Activated gamma-delta T cell treated with Interleukin-2 at 50 U/mL for 16 hours (primary cell): ENCODE data around the gene RALGPS2.

Source experiments
- DNase-seq: peaks from one replicate; pipeline ENCODE4 v3.0.0-alpha.2; 2020

The RALGPS2 gene

DNA sequence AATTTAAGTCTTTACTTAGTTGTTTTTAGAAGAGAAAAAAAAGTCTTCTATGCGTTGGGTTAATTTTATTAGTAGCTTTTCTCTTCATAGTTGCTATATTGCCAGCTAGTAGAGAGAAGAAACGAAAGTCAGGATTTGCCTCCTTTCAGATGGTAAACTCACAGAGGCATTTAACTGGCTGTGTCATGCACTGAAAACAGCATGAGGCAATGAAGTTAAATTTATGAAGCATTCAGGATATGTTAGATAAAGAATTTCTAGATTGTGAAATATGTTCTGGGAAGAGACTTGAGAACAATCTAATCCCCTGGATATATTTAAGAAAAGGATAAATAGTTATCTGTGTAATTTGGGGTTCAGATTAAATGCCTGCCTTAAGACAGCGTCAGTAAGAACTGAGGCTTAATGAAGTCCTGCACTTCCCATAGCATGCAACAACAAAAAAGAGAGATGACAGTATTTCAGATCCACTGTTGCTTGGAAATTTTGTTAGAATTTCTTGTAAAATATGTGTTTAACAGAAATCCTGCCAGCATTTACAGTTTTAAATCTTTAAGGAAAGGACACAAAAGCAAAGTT, 144.2 kb downstream of the RALGPS2 start:
- DNase-seq, result no peak

DNA sequence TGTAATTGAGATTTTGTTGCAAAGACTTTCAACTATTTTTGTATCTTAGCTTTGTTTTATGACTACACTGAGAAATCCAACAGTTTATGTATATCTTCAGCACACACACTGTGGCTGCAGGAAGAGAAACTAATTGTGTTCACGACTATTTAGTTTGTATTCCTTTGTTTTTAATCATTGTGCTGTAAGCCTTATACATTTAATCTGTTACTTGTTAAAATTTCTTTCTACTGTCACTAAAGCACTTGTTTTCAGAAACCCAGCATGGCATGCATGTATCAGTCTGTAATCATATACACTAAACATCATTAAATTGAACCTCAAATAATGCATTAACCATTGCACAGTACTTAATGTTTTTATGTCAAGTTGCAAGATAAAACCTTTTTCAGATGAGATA, 145.2 kb downstream of the RALGPS2 start:
- no peak for DNase-seq

DNA sequence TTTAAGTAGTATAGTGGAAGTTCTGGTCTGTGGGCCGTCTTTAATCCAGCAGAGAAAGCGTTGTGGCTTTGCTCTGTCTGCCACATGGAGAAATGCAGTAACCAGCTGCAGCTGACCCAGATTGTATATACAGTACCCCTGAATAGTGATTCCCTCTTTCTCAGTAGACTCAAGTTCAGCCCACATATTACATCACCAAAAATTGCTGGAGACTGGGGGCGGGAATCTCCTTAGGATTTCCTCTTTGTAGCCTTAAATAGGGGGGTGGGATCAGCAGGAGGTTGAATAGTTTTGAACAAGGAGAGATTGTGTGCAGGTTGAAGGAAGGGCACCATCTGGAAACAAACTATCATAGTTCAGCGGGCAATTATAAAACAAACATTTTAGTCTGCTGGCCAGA, 145.9 kb downstream of the RALGPS2 start, which contains the start of gene ANGPTL1:
TSS of gene ANGPTL1 (minus strand) at position 134 of the 400 bp plus-strand sequence. CDS start 5,301 bp downstream, outside the sequence.
- no peak for DNase-seq

DNA sequence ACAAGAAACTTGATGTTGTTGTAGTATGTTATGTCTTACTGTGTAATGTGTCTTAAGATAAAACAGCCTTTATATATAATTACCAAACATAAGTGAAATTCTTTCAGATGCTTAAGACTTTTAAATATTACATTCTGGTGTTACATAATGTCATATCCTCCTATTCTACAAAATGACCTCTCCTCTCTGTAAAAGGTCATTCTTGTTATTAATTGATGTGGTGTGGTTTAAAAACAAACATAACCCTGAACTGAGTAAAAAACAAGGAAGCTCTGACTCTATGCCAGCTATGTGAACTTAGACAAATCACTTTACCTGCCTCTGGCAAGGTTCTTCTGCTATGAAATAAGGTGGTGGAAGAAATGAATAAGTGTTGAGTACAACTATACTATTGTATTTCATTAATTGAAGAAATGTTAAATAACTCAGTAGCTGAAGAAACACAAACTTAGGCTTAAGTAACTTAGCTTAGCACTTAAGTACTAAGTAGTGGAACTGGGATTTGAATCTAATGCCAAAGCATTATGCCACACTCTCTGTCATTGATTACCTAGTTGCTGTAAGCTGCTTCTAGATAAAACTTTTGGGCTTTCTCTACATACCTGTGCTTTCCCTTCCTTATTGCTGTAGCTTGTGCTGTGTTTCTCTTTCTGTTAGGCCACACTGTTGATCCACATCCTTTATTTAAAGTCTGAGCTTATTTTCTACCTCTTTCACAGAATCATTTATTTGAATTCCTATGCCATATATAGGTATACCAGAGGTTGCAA, 146.7 kb downstream of the RALGPS2 start:
- DNase-seq, result no peak

DNA sequence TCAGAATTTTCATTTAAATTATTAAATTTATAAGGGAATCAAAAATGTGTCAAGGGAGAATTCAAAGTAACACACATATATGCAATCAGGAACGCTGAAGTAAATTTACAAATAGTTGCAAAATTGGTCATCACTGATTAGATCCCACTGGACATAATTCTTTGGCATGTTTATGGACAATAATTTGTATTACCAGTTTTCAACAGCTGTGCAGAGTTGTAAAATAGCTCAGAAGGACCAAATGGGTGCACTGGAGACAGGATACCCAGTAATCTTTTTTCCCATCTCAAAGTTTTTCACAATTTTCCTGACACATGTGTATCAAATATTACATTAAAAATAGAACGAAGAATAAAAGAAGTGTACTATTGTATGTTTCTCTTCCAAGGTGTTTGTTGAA, 149.9 kb downstream of the RALGPS2 start:
- no peak for DNase-seq

DNA sequence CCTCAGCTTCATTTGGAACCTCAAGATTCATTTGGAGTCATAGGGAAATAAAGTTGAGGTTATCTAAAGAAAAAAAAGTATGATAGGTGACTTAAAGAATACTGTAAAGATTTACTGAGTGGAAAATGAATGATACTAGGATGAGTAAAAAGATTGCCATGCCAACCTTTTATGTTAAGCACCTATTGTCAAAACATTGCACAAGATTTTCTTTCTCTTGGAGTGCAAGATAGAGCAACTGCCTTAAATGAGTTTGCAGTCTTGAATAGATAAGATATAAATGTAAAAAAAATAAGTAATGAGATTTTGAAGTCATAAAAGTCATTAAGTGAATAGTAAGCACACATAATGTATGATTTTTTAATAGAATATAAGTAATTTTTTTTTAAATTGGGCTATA, 150.9 kb downstream of the RALGPS2 start:
- no peak for DNase-seq

DNA sequence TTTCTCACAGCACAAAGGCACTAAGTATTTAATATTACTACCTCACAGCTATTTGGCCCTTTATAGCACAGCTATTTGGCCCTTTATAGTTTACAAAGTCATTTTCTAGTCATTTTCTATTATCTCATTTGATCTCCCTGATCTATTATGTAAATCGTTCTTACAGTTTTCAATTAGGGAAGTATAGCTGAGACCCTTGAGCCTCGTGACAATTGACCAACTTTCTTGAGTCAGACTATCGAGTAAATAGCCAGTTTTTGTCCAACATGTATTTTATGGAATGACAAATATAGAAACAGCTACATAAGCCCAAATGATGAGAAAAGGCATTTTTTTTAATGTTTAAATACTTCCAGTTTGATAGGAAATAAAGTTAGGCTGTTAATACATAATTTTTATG, 152.9 kb downstream of the RALGPS2 start:
- no peak for DNase-seq

DNA sequence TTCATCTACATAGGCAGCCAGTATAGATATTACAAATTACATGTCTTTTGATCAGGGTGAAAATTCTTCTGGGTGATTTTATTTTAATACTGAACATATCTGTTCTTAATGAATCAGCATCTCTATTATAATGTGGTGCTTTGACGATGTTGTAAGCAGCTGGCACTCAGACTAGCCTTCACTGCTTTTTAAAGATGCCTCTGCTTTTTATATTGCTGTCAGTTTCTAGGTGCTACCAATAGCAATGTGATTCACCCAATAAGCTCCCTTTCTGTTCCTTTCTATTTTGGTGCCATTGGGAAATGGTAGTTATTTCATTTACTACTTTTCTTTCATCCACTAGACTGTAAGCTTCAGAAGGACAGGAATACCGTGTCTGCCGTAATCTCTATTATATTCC, 156.9 kb downstream of the RALGPS2 start:
- no peak for DNase-seq

DNA sequence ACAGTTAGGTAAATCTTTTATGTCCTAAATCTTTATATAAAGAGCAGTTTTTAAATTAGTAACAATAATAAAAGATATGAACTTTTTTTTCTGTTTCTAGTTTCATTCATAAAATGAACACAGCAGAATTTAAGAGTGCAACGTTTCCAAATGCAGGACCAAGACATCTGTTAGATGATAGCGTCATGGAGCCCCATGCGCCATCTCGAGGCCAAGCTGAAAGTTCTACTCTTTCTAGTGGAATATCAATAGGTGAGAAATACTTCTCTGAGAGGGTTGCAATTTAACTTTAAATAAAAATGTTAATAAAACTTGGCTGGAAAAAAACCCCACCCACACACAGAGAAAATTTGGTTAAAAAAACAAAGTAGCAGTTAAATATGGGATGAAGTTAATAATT, 160.8 kb downstream of the RALGPS2 start:
- DNase-seq, result no peak

DNA sequence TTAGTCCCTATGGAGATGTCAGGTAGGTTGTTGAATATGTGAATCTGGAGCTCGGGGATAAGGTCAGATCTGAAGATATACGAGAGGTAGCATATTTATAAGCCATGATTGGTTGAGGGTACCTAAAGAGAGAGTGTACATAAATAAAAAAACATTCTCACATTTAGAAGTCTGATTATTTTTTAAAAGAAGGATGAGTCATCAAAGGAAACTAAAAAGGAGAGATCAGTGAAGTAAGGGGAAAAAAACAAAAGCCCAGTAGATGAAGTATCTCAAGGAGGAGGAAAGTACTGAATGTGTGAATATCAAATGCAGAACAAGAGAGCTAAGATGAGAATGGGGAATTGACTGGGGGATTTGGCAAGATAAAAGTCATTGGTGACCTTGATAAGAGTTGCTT, 161.5 kb downstream of the RALGPS2 start:
- DNase-seq, result no peak

DNA sequence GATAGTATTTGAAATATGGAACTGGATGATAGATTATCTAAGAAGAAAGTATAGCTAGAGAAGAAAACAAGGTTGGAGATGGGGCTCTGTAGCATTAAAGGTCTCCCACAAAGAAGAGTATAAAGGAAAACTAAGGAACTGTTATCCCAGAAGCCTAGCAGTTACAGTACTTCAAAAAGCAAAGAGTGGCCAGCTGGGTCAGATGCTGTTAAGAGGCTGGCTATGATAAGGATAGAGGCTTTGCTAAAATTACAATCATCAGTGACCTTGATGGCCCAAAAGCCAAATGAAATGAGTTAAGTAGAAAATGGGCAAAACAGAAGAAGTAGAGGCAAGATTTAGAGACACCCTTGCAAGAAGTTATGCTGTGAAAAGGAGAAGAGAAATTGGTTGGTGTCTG, 170.9 kb downstream of the RALGPS2 start:
- no peak for DNase-seq

DNA sequence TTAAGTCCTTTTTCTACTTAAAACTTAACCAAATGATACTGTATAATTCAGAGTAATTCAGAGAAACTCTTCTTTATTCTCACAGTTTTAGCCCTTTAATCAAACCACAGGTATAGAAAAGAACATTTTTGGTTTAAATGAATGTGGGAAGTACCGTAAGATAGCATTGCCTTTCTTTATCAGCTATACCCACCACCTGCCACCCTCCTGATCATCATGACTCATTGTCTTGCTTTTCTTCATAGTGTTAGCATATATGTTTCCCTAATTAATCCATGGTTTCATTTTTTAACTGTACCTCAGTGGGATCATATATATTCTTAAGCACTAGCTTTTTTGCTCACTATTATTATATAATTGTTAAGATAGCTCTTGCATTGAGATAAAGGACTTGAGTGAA, 173.4 kb downstream of the RALGPS2 start:
- no peak for DNase-seq

DNA sequence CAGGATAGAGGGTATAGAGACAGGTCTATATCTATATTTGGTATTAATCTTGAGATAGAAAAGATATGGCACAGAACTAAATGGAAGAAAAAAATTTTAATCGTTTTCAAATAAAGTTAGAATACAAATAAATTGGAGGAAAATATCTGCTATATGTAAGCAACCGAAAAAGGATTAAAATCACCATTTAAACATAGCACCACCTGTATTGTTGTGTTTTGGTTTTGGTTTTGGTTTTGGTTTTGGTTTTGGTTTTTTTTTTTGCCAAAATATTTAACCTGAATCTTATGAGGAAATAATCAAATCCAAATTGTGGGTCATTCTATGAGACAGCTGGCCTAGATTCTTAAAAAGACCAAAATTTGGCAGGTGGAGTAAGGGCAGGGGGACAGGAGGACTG, 174.4 kb downstream of the RALGPS2 start:
- DNase-seq, result no peak

DNA sequence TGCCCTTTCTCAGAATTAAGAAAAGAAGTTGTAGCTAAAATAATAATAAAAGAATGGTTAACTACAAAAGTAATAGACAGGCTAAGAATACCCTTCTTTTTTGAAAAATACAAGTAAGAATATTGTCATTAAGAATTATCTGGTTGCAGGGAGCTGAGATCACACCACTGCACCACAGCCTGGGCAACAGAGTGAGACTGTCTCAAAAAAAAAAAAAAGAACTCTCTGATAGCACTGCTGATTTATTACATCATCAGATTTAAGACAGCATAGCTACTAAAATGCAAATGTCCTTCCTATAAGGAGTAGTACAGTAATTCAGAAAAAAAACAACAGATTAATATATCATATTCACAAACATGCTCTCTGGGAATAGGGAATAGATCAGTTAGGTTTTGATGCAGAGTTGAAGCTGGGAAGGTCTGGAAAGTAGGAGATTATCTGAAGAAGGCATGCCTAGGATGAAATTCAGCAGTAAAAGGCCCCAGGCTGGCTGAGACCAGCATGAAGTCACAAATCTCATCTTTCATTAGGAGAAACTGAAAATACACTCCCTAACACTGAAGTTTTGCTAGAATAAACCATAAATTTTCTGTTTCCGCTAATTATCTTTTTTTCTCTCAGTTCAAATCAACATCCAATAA, 176.6 kb downstream of the RALGPS2 start:
- no peak for DNase-seq

DNA sequence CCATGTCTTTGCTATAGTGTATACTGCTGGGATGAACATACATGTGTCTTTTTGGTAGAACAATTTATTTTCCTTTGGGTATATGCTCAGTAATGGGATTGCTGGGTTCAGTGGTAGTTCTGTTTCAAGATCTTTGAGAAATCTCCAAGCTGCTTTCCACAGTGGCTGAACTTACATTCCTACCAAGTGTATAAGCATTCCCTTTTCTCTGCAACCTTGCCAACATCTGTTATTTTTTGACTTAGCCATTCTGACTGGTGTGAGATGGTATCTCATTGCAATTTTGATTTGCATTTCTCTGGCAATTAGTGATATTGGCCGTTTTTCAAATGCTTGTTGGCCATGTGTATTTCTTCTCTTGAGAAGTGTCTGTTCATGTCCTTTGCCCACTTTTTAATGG, 183.3 kb downstream of the RALGPS2 start:
- no peak for DNase-seq

DNA sequence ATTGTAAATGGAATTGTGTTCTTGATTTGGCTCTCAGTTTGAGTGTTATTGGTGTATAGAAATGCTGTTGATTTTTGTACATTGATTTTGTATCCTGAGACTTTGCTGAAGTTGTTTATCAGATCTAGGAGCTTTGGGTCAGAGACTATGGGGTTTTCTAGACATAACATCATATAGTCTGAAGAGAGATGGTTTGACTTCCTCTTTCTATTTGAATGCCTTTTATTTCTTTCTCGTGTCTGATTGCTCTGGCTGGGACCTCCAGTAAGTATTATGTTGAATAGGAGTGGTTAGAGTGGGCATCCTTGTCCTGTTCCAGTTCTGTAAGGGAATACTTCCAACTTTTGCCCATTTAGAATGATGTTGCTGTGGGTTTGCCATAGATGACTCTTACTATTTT, 185.0 kb downstream of the RALGPS2 start:
- DNase-seq, result no peak

DNA sequence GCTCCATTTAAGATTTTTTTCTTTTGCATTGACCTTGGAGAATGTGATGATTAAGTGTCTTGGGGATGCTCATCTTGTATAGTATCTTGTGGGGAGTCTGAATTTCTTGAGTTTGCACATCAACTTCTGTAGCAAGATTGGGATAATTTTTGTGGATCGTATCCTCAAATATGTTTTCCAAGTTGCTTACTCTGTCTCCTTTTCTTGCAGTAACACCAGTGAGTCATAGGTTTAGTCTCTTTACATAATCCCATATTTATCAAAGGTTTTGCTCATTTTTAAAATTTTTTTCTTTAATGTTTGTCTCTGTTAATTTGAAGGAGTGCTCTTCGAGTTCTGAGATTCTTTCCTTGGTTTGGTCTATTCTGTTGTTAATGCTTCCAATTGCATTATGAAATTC, 187.6 kb downstream of the RALGPS2 start:
- no peak for DNase-seq

DNA sequence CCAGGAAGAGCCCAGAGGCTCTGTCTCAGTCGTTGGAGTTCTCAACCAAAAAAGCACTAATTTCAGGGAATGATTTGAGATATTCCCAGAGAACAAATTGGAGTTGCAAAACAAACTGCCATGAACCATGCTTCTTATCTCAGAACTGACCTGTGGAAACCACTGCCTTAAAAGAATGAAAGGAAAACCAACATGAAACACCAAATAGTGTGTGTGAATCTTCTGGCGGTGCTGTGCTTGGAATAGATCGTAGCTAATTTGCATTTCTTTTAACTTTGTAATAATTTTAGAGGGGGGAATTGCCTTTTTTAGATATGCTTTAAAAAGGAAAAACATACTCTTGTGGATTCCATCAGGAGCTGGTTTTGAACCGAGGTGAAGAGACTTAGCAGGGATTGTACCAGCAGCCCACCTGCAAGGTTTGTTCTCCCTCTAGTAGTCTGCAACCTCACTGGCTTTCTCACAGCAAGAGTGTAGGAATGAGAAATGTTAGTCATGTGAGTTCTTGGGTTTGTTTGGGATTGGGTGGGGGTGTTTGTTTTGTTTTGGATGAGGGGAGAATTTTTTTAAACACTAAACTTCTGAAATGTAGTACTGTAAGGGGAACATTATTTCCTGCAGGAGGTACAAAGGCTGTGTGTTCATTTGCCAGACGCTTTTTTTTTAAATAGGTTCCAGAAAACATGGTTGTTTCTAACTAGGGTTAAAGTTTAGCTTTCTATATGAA, 191.6 kb downstream of the RALGPS2 start:
- no peak for DNase-seq

DNA sequence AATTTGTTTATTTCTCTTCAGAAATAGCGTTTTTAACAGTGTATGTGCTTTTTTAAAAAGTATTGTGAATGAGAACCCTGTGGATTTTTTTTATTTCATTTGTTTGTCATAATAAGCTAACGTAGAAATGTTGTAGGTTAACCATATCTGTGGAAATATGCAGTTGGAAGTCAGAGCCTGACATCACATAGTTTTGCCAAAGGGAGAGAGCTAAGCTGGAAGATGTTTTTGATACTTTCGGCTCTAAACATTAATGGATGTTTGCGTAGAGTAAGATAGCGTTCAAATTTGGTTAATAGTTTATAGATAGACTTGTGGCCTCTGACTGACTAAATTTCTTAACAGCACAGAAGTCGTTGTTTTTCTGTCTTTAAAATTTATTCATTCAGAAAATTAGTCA, 193.3 kb downstream of the RALGPS2 start:
- no peak for DNase-seq

DNA sequence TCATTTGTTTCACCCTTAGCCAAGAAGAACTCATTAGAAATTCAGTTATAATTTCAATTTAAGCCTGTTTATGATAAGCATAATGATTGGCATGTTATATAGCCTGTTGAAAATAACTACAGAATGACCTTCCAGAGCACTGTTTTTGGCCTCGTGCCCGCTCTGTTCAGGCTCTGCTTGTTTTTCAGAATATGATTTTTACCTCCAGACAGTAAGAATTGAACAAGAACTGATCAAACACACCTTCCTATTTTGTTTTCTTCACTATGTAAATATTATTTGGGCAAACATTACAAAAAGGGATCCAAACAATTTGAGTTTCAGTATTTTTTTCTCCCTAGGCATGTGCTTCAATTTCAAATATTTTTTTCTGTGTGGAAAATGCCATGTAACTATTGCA, 193.9 kb downstream of the RALGPS2 start:
- no peak for DNase-seq

DNA sequence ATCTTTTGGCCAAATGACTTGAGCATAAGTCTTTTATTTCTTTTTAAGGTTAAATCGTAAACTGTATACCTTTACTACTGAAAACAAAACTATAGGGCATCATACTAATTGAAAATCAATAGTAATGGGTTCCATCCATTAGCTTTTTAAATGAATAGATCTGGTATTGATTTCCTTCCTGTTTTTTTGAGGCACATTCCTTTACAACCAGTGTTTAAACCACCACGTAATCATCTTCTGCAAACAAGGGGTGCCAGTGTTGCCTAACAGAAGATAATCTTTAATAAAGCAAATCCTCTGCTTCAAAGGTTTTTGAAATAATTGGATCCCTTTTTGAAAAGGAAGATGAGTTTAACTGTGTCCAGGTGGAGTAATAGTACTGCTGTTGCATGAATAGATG, 194.5 kb downstream of the RALGPS2 start:
- no peak for DNase-seq

DNA sequence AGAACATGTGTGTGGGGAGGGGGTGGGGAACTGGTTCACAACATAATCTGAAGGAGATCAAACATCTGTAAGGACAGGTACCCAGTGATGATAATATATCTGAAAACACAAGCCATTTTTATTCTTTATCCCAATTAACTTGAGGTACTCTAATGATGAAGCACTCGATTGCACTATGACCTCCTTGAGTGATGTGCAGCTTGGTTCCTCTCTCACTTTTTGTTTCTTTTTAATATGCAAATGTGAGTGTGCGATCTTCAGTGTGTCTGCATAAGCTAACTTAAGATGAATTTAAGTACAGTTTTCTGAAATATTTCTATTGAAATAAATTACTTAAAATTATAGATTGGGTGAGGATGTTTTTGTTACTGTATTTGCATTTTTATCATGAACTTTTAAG, 196.5 kb downstream of the RALGPS2 start:
- no peak for DNase-seq

DNA sequence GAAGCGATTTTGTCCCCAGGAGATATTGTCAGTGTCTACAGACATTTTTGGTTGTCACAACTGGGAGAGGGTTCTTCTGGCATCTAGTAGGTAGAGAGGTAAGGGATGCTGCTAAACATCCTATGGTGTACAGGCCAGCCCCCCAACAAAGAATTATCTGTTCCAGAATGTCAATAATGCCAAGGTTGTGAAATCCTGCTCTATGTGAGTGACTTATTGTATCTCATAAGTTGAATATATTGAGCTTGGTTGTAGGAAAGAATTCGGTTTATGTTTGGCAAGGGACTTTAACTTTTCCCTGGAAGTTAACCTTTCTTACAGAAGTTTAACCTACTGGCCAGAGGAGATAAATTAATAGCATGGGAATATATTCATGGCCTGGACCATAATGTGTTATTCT, 198.5 kb downstream of the RALGPS2 start:
- DNase-seq, result no peak

DNA sequence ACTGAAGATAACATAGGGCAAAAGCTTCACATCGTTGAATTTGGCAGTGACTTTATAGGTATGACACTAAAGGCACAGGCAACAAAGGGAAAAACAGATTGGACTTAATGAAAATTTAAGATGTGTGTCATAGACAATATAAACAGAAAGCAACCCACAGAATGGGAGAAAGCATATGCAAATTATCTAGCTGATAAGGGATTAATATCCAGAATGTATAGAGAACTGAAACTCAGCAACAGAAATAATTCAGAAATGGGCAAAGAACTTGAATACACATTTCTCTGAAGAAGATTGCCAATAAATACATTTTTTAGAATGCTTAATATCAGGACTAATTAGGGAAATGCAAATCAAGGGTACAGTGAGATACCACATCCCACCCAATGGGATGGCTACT, 201.0 kb downstream of the RALGPS2 start:
- no peak for DNase-seq
